Activated CD4-positive, alpha-beta T cell treated with anti-CD3 and anti-CD28 coated beads, Interleukin-10, Interleukin-2, amounts not matched to agents 100 ng/mL and 50 ng/mL, durations not matched to agents 16 hours and 8 hours (primary cell): ENCODE results near the gene CIT.
A peak's percentile ranks its signal among the peaks of the same experiment; 100 is the strongest.

Experiments used
- DNase-seq: peaks from one replicate; pipeline ENCODE4 v3.0.0-alpha.2; 2020

Gene CIT

DNA sequence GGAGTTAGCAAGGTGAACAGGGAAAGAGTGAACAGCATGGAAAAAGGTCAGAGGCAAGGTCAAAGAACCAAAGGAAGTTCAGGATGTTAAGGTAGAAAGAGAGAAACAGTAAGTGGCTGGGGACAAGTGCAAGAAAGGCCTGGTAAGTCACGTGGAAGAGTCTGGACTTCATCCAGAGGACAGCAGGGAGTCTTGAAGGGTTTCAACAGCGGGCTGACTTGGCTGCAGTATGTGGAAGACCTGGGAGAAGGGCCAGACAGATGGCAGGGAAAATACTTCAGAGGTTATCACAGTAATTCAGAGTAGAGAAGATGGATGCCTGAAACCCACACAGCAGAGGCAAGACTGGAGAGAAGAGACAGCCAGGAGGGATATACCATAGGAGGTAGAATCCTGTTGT lies 34.0 kb downstream of the CIT start:
- no peak for DNase-seq

DNA sequence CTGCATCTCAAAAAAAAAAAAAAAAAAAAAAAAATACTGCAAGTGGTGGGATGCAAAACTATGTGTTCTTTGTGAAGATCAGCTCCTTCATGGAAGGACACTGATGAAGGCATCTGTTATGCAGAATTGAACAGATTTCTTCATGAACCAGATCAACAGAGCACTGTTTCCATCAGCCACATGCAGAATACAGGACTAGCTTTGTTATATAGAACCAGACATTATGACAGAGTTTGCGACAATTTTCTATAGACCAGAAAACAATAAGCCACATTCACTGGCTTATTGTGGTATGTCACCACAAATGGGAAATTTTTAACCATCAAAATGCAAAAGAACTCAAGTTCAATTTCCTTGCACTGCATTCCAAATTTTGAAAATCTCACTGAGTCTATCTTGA lies 34.7 kb downstream of the CIT start:
- no peak for DNase-seq

DNA sequence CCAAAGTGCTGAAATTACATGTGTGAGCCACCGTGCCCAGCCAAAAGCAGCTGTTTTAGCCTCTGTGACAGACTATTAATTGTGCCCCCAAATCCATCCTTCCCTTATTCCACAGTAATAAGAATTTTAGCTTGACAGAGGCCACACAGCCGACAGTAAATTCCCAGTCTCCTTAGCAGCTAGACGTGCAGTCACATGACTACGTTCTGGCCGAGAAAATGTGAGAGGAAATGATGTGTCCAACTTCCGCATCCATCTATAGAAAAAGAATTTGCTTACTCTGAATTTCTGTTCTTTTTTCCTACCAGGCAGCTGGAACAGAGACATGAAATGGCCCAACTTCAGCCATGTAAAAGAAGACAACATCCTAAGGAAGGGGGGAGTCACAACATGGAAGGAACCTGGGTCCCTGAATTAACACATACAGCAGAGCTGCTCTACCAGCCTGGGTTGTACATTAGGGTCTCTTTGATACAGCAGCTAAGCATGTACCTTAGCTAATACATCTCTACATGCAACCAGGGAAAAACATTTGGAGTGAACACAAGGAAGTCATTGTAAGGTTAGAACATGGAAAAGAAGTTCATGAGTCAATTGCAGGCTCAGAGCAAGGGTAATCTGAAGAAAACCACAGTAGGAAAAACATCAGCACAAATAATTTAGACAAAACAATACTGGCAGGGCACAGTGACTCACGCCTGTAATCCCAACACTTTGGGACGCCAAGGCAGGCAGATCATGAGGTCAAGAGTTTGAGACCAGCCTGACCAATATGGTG lies 35.5 kb downstream of the CIT start:
- no peak for DNase-seq

DNA sequence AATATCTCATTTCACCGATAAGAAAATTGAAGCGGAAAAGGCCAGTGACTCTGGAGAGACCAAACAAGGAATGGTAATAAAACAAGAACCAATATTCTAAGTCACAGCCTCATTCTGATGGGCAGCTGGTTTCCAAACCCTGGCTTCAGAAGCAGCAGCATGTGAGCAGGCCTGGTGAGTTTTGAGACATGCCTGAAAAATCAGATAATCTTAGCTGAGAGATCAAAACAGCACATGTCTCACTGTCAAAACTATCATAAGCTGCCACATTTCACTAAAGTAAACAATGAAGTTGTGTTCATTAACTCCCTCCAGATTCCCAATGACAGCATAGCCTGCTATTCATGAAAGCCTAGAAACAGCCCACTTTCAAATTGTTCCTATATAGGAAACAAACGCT lies 36.5 kb downstream of the CIT start:
- DNase-seq: no peak

DNA sequence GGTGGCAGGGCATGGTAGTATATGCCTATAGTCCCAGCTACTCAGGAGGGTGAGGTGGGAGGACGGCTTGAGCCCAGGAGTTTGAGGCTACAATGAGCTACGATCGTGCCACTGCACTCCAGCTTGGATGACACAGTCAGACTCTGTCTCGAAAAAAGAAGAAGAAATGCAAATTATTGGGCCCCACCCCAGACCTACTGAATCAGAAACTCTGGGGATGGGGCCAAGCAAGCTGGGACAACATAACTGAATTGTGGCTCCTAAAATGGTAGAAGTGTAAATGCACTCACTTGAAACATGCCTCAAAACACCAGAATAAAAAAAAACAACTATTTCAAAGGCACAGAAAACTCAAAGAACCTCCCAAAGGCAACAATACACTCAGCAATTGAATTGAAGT lies 37.0 kb downstream of the CIT start:
- DNase-seq: no peak

DNA sequence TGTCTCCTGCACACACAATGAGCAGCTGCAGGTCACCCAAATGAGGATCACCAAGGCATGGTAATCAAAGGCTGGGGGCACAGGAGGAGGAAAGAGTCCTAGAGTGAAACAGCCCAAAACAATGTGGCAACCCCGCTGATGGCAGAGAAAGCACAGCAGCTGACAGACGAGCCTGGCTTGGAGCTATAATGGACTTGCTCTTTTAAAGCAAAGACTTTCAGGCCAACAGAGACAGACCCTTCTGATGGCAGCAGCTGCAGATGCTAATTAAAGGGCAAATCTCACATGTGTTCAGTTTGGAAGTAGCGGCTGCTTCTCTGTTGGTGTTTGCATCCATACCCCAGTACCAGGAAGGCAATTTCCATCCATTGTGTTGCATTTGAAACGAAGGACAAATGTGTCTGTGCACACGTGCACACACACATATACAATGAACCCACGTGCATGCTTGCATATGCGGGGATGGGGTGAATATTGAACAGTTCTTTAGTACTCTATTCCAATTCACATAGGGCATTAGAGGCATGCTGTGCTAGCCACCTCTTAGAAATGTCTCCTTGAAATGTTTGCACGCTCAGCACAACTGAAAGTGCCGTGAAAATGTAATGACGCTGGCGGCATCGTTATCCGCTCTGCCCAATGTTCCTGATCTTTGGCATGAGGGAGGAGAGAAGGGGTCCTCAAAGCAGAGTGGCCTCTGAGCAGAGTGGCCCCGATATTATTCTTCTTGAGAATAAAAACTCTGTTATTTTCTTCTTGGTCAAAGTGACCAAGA lies 38.1 kb downstream of the CIT start:
- DNase-seq: no peak

DNA sequence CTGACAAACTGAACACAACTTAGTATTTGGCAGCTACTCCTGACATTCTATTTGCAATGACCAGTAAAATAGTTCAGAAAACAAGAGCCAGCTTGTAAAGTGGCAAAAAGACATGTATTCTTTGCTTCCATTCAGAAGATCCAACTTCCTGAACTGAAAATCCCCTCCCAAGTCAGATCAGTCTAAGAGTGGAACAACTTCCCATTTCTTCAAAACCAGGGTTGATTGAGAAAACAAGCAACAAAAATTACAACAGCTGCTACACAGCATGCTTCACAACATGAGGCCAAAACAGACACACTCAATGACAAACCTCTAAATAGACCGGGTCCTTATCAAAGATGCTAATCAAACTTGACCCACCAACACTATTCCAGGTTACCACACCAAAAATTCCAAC lies 40.3 kb downstream of the CIT start:
- DNase-seq: no peak

DNA sequence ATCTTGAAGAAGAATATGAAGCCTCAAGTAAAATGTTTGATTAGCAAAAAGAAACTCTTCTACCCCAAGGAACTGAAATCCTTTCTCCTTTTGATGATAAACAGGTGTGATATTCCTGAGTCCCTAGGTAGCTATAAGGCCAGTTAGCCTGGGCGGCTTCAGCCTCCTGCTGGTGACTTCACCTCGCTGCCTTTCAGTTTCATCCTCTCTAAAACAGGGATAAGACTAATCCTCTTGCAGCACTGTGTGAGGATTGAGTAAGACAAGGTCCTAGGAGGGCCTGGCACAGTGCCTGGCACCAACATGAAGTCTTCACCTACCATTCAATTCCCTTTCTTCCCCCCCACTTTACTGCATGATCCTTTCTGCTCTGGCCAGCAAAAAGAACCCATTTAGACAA lies 42.1 kb downstream of the CIT start:
- DNase-seq: no peak

DNA sequence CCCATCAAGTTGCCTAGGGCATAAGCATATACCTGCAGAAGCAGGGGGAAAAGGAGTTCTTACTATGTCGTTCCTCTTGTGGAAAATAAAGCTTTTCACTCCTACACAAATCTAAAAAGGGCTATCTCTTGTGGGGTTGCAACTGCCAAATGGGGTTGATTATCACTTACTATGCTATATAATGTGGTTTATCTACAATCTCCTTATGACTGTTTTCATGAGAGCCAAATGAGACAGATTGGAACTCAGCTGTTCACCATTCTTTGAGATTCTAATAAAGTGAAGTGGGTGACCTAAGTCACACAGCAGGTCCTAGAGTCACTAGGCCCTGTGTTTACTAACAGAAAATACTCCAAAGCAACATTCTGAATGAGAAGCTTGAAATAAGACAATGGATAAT lies 47.7 kb downstream of the CIT start:
- peak; percentile 34 for DNase-seq

DNA sequence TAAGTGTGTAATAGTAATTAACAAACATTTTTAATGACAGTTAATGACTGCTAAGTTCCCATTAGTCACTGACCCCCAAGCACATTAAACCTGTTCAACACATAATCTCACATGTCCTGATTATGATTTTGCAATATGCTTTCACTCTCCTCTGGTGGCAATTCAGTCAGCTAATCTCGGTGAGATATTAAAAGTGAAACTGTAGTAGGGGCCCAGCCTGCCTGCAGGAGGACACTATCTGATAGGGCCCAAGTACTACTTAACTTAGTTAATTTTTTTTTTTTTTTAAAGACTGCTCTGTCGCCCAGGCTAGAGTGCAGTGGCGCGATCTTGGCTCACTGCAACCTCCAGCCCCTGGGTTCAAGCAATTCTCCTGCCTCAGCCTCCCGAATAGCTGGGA lies 48.8 kb downstream of the CIT start:
- DNase-seq: peak; percentile 52

DNA sequence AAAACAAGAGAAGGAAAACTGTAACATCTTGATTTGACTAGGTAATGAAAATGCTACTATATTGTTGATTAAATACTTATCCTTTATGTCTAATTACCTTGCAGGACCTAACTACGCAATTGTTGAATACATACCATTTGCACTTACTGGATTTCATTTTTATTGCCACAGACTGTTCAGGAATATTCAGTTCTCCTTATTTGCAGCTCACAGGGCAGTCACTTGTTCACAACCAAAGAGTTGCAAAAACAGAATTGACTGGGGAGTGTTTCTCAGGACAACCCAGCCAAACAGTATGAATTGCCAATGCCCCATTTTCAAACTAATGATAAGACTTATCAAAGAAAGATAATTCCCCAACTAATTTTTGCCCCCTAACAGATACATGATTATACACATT lies 49.4 kb downstream of the CIT start:
- no peak for DNase-seq

DNA sequence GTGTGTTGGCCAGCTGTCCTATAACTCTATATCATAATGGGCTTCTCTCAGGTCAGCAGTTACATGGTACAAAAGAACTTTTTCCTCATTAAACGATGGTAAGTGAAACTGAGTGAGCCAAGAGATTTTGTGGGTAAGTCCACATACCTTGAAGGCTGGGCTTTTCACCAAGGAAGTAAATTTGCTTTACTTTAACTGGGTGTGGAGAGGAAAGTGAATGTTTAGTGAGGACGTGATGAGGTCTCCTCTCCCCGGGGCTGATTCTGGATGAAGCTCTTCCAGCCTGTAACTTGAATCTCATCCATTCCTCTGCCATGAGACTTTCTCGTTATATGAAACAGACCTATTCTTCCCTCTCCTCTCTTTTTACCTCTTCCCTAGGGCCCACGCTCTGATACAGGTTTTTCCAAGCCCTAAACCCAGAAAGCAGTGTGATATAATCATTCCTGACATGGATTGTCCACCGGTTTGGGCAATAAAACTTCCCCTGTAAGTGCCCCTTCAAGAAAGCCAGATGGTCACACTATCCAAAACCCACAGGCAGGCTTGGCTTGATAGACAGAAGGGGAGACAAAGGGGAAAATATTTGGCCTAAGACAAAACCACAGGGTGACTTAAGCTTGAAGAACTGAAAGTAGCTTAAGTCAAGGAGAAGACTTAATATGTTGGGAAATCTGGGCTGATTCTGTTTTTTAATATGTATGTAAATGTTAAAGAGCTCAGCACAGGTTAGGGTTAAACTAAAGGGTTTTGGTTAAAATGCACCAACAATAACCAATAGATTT lies 50.3 kb downstream of the CIT start:
- DNase-seq: no peak

DNA sequence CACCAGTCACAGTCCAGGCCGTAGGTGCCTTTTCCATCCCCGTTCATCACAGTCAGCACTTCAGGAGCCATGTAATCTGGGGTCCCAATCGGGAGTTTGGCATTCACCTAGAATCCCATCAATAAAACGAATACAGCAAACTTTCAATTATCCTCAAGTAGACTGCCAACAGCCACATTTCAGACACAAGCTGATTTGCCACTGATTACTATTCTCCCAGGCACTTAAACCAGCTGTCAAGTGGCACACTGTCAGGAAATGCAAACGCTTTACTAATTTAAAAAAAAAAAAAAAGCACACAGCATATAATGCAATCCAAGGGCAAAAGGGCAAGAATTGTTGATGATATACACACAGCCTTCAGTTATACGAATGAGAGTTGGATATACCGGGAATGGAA lies 51.9 kb downstream of the CIT start:
- DNase-seq: no peak

DNA sequence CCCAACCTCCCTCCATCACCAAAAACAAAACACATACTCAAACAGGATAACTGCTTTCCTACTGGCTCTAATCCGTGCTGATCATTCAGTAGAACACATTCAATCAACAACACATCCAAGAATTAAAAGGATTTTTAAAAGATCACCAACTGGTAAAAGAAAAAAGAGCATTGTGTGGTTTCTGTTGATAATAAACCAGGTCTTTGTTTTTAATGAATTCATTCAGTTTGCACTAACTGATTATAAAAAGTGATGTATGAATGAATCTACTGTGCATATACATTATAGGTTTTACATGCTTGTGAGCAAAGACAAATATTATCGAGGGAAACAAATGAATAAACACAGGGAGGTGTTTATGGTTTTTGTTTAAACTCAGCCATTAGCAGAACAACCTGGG lies 55.1 kb downstream of the CIT start:
- no peak for DNase-seq

DNA sequence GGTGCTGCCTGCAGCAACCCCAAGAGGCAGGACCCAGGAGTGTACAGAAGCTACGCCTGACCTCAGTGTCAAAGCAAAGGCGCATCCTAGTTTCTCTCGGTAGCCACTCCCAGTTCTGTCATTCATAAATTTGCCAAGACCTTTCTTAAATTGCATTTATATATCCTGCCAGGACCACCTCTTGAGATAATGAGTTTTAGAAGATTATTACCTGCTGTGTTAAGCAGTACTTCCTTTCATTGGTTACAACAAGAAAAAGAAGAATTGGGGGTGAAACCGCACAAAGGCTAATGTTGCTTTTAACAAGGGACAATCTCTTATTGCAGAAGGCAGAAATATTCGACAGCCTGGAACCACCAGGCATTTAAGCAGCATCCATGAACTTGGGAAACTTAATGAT lies 57.8 kb downstream of the CIT start:
- no peak for DNase-seq

DNA sequence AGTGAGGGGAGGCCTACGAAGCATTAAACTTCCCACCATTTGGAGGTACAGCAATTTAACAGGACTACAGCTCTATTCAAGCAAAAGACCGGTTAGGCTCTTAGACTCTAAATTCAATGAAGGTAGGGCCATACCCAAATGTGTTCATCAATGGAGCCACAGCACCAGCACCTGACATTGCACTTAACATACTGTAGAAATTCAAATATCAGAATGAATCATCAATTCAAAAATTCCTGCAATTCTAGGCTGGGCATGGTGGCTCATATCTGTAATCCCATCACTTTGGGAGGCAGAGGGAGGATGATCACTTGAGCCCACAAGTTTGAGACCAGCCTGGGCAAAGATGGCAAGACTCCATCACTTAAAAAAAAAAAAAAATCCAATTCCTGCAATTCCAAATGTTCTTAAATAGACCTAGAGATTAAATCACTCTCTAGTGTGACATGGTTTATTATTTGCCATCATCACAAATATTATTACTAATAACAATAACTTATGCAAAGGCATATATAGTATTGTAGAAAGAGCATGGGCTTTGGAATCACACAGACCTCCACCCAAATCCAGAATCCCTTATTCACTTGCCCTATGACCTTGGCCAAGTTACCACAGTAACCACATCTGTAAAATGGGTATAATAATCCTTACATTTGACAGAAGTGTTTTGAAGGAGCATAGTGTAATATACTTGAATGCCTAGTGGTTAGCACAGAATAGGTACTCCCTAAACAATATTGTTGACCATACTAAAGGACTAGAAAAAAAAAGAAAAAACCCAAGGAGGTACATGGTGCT lies 59.4 kb downstream of the CIT start:
- no peak for DNase-seq

DNA sequence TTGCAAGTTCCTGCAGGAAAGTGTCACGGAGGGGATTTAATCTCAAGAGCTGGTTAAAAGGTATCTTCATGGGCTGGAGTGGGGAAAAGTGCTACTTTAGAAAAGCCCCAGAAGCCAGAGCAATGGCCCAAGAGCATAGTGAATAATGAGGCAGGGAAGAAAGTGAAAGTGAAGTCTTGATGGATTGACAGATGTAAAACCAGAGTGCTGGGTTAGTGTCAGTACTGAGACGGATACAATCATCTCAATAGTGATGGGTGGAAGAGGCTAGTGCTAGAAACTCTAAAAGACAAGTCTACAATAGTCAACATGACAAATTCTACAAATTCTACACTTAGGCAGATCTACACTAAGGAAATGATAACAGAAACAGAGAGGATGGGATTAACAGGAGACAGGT lies 68.1 kb downstream of the CIT start:
- peak; percentile 28 for DNase-seq

DNA sequence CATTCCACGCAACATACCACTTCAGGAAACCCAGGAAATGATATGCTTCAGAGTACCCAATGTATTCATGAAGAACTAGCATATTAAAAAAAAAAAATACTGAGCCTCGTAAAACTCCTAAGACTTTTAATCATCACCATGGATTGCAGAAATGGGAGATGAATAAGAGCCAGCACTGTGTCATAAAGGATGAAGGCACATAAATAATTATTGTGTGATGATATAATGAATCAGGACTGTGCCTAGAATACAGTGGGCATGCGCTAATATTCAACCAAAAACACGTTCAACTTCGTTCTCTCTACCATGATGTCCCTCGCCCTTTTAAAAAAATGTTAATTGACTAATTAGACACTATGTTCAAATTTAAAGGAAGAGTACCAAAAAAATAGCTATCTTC lies 68.7 kb downstream of the CIT start:
- no peak for DNase-seq

DNA sequence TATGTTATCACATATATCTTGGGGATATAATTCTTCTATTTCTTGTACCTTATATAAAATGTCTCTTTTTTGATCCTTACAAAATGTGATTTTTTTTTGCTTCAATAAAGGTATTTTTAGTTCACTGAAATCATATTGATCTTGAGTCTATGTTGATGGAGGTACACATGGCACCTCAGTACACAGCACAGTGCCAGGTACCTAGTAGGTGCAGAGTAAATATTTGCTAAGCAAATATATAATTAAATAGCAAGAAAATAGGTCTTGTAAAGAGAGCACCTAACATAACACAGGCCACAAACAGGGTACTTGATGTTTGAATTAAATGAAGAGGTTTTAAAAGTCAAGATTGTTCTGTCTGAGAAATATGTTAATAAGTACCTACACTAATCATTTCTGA lies 69.7 kb downstream of the CIT start:
- DNase-seq: no peak

DNA sequence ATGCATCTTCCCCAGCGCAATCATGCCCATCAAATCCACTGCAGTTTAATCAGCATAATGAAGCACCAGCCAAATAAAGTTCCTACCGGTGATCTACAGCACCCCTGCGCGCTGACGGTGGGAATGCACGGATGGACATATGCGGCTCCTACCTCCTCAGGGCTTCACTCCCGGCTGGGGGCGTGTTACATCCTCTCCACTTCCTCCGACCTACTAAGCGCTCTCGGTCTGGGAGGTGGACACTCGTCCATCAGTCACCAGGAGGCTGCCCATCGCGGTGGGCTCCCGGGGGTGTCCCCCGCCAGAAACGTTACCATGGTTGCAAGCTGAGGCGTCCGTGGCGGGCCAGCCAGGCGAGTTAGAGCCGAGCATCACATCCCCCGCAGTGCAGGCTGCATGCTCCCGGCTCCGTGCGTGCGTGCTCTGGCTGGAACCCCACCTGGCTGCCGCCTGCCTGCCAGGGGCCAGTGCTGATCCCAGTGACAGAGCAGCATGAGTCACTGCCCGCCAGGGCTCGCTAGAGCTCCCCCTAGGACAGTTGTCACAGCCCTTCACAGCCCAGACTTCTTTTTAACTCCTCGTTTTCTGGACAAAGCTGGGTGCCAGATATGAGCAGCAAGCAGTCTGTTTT lies 73.0 kb downstream of the CIT start:
- no peak for DNase-seq

DNA sequence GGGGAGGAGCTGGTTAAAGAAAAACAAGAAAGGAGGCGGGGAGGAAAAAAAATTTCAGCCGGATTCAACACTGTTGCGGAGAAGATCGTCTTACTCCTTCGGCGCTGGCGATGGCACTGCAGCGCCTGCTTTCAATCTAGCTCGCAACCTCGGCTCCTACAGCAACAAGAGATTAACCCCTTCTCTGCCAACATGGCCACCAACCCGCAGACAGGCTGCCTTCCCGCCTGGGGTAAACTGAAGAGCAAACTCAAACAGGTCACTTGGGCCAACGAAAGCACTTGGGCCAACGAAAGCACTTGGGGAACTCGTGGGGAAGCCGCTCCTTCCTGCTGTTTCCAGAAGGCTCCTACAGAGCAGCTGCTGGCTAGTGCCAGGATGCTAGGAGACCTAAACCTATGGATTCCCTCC lies 73.7 kb downstream of the CIT start:
- DNase-seq: no peak

DNA sequence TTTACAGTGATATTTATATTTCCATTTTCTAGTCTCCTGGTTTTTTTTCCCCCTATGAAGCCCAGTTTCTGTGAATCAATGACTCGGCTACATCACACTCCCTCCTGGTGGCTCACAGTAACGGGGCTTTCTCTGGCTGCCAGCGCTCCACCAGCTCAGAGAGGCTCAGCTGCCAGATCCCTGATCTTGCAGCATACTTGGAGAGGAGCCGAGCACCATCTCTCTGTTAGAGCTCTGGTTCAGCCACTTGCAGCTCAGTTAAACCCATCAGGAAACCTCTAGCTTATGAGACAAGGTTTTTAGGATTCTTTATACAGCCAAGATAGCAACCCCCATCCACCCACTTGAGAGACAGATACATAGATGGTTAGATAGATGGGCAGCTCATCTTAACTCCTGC lies 74.6 kb downstream of the CIT start:
- DNase-seq: no peak

DNA sequence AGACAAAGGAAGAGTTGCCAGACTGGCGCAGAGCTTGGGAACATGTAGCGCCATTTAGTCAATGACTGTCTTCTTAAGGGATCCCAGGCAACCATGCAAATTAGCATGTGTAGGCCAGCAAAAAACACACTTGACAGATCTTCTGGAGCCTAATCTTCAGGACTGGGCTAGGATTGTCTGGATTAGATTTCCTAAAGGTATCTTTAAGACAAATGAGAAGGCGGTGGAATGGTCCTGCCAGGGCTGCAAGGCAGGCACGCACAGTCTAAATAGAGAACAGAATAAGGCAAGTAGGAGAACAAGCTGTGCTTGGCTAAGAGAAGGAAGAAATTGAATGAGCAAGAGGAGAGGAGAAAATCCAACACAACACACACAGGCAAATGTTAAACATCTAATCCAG lies 80.0 kb downstream of the CIT start:
- DNase-seq: no peak
